ENCODE results near the gene SCARF2.

The SCARF2 gene

GRCh38 chr22:20440637-20441591 is 3.3 kb upstream of the SCARF2 start:
- DNase-seq (ENCODE audit: extremely low read depth in 1 of 2, low read depth in 1 of 2) = no peak

- no peak for DNase-seq (ENCODE audit: extremely low read depth in 1 of 2, low read depth in 1 of 2)
Observed at GRCh38 chr22:20439928-20440575, 2.4 kb upstream of the SCARF2 start.

DNA sequence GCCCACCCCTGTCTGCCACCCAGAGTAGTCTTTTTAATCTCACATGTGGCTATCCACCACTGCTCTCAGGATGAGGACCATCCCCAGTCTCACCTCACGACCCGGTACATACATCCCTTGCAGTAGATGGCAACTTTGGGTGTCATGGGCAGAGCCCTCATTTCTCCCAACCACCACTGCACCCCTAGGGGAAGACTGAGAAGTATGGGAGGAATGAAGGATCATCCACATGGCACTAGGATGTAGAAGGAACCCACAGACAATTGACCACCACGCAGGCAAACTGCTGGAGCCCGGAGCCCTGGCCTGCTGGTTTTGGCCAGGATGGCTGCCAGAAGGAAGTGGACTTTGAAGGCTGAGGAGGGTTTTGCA is 1.9 kb upstream of the SCARF2 start:
- no peak for DNase-seq (ENCODE audit: extremely low read depth in 1 of 2, low read depth in 1 of 2)

DNA sequence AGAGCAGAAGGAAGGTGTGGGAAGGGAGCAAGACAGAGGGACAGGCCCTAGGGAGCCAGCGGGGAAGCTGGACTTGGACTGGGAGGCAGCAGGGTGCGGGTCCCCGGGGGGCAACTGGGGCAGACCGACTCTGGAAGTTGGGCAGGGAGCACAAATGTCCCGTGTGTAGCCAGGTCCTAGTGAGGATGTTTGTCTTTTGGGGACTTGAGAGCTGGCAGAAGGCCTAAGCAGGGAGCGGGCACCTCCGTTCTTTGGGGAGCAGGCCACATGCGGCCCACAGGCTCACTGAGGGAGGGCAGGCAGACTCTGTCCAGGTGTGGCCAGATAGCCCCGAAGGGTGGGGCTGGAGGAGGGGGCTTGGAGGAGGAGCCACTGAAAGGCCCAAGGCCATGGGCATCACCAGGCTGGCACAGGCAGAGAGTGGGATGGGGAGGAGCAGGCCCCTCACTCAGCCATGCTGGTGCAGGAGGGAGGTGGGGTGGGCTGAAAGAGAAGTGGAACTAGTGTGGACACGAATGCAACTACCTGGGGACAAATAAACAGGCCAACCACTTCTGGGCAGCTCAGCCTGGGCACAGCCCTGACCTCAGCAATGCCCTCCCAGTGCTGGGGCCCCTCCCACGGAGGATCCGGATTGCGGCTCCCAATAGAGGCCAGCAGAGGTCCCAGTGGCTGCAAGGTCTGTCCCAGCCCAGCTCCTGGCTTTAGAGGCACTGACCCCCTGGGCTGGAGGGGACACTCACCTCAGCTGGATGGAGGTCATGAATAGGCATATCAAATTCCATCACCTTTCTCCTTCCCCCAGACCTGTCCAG is 1.3 kb upstream of the SCARF2 start:
- DNase-seq (ENCODE audit: extremely low read depth in 1 of 2, low read depth in 1 of 2) = no peak

DNA sequence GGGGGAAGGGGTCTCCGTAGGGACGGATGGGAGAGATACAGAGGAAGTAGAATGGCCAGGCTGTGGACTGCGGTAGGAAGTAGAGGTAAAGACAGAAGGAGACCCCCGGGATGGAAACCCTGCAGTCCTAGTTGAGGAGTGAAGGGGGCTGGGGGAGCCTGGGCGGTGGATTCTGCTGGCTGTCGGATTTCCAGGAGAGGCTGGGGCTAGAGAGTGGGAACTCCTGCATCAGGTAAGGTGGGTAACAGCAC is 727 bp upstream of the SCARF2 start:
- DNase-seq (ENCODE audit: extremely low read depth in 1 of 2, low read depth in 1 of 2) = no peak

GRCh38 chr22:20436768-20437612 is 635 bp downstream of the SCARF2 start:
- DNase-seq (ENCODE audit: extremely low read depth in 1 of 2, low read depth in 1 of 2) = no peak

DNA sequence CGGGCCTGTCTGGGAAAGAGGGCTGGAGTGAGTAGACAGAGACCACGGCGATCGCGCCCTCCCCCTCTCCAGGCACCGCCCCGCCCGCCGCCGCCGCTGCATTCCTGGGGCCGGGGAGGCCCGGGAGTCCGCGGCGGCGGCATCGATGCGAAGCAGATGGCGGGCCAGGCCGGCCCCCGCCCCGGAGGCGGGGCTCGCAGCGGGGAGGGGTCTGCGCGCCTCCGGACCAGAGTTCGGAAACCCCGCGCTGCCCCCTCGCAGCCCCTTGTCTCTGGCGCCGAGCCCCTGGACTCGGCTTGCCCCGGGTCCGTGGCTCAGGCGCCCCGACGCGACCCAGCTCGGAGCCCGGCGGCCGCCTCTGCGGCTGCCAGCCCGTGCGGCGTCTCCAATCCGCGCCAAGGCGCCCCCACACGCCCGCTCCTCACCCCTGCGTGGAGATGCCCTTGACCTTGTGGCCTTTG is 1.3 kb downstream of the SCARF2 start:
- DNase-seq (ENCODE audit: extremely low read depth in 1 of 2, low read depth in 1 of 2) = no peak

- no peak for DNase-seq (ENCODE audit: extremely low read depth in 1 of 2, low read depth in 1 of 2)
Observed at GRCh38 chr22:20435436-20436306, 2.0 kb downstream of the SCARF2 start.

DNA sequence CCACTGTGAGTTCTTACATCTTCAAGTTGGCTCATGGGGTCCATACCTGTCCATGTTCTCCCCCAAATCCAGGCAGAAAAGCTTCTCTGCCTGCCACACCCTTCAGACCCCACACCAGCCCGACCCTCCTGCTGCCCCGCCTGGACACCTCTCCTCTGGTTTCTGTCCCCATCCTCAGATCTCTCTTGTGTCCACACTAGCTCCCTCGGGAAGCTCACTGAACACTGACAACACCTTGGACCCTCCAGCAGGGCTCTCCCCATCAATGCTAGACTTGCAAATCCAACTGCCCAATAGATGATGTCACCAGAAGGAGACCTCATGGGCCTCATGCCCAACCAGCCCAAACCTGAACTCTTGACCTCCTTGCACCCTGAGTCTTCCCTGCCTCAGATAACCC is 2.9 kb downstream of the SCARF2 start:
- no peak for DNase-seq (ENCODE audit: extremely low read depth in 1 of 2, low read depth in 1 of 2)

DNA sequence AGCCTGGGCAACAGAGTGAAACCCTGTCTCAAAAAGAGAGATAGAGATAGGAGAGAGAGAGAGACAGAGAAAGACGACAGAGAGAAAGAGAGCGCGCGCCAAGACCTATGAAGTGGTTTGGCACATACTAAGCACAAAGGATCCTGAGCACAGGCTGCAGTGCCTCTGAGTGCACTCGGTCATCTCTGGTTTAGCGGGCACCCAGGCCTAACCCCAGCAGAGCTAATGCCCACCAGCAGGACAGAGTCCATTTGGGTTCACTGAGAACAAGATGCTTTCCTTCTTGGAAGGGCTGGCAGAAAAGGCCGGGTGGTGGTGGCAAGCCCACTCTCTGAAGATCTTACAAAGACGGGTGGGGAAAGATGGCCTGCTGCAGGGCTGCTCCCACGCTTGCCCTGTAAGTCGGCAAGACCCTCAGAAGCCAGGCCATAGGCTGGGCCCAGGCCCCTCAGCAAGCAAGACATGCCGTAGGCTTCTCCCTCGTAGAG is 3.3 kb downstream of the SCARF2 start:
- DNase-seq (ENCODE audit: extremely low read depth in 1 of 2, low read depth in 1 of 2) = no peak

DNA sequence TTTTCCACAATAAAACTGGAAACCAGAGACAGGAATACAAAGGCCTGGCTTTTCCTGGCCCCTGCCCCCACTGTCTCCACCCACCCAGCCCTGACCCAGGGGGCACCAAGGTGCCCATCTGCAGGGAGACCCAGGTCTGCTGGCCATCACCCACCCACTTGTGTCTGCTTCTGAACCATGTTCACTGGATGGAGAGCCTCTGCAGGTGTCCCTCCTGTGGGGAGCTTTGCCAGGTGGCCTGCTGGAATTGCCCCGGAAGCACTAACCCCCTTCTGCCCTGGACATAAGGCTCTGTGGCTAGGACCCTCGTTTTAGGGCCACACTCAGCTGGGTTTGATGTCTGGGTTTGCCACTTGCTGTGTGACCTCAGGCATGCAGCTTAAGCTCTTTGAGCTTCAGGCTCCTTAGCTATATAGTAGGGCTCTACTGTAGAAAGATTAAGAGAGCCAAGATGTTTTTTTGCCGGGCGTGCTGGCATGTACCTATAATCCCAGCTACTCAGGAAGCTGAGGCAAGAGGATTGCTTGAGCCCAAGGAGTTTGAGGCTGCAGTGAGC is 3.9 kb downstream of the SCARF2 start:
- no peak for DNase-seq (ENCODE audit: extremely low read depth in 1 of 2, low read depth in 1 of 2)

DNA sequence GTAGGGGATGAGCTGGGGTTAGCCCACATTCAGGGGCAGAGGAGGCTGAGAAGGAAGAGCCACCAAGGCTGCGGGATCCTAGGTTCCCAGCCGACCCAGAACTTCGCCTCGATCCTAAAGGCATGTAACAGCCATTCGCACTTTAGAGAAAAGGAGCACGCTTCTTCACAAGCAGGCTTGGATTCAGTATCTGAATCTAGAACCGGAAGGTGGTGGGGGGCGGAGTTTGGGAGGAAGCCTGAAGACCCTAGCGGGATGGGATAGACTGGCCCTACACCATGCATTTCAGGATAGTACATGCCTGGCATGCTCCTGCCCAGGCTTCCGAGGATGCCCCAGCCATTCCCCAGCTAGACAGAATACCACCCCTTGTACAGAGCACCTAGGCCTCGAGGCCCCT is 4.4 kb downstream of the SCARF2 start:
- no peak for DNase-seq (ENCODE audit: extremely low read depth in 1 of 2, low read depth in 1 of 2)

DNA sequence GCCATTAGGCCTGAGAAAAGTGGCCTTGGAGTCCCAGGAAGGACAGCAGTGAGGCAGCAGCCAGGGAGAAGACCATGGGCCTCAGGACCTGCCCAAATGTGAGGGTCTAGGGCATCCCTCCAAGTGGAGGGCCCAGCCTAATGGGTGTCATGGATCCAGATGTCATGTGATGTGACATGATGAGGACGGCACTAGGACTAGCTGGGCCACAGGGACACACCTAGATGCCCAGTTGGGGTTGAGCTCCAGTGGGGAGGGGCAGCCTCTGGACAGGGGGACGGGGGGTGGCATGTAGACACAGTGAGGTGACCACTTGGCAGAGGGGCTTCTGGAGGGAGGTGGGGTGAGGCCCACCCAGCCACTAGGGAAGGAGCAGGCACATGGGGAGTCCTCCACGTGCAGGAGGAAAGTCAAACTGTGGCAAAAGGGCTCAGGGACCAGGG is 5.4 kb downstream of the SCARF2 start:
- DNase-seq (ENCODE audit: extremely low read depth in 1 of 2, low read depth in 1 of 2) = no peak

GRCh38 chr22:20431511-20432192 is 6.0 kb downstream of the SCARF2 start:
- no peak for DNase-seq (ENCODE audit: extremely low read depth in 1 of 2, low read depth in 1 of 2)

- DNase-seq (ENCODE audit: extremely low read depth in 1 of 2, low read depth in 1 of 2) = peak; percentile 18 to 41
Observed at GRCh38 chr22:20430720-20431510, 6.7 kb downstream of the SCARF2 start.

- no peak for DNase-seq (ENCODE audit: extremely low read depth in 1 of 2, low read depth in 1 of 2)
Observed at GRCh38 chr22:20430101-20430719, 7.4 kb downstream of the SCARF2 start.

Measured in activated CD8-positive, alpha-beta memory T cell treated with anti-CD3 and anti-CD28 coated beads for 1 hour (primary cell).